HG03025 (cell line): ENCODE measurements around the gene GLIS1.

Experiments
- ATAC-seq: cut with Tn5 transposase; IDR thresholded peaks from one replicate; pipeline ENCODE4 v1.9.1; 2021; ENCODE audit warnings: mild to moderate bottlenecking, moderate library complexity; ENCODE audit not compliant: unreplicated experiment, low FRiP score

Gene GLIS1

GRCh38 chr1:53641481-53642214 is 97.3 kb downstream of the GLIS1 start:
- no peak for ATAC-seq

- ATAC-seq, result no peak
Observed at GRCh38 chr1:53640701-53641075, 98.3 kb downstream of the GLIS1 start.

GRCh38 chr1:53639996-53640700 is 98.8 kb downstream of the GLIS1 start:
- ATAC-seq, result no peak

- ATAC-seq, result no peak
Observed at GRCh38 chr1:53639251-53639763, 99.7 kb downstream of the GLIS1 start.

GRCh38 chr1:53638360-53639035 is 100.5 kb downstream of the GLIS1 start:
- ATAC-seq, result no peak

GRCh38 chr1:53637511-53638359 is 101.2 kb downstream of the GLIS1 start:
- no peak for ATAC-seq

- ATAC-seq, result no peak
Observed at GRCh38 chr1:53636621-53637171, 102.3 kb downstream of the GLIS1 start.

- ATAC-seq, result no peak
Observed at GRCh38 chr1:53634571-53634979, 104.4 kb downstream of the GLIS1 start.

- ATAC-seq, result no peak
Observed at GRCh38 chr1:53633073-53633704, 105.8 kb downstream of the GLIS1 start.

GRCh38 chr1:53631622-53632310 is 107.2 kb downstream of the GLIS1 start:
- ATAC-seq, result no peak

- no peak for ATAC-seq
Observed at GRCh38 chr1:53629101-53629691, 109.8 kb downstream of the GLIS1 start.

- no peak for ATAC-seq
Observed at GRCh38 chr1:53628286-53628955, 110.5 kb downstream of the GLIS1 start.

- ATAC-seq, result no peak
Observed at GRCh38 chr1:53627666-53628065, 111.3 kb downstream of the GLIS1 start.

GRCh38 chr1:53627031-53627430 is 111.9 kb downstream of the GLIS1 start:
- no peak for ATAC-seq

- no peak for ATAC-seq
Observed at GRCh38 chr1:53626616-53627015, 112.3 kb downstream of the GLIS1 start.

GRCh38 chr1:53625766-53626520 is 113.0 kb downstream of the GLIS1 start:
- ATAC-seq, result no peak

- ATAC-seq, result no peak
Observed at GRCh38 chr1:53625049-53625448, 113.9 kb downstream of the GLIS1 start.
